GM12878 (cell line): ENCODE measurements around the gene FTO. TPM values are rescaled to one million over a fixed set of nuclear protein-coding genes. Genes with fewer than 3 reads are reported as not detected.

Experiments
- ATAC-seq: fragments of 200-7000 bp; cut with Tn5 transposase; 3 replicates; pipeline ENCODE4 v1.9.1; 2020; ENCODE audit warnings: mild to moderate bottlenecking, moderate library complexity
- BruUV-seq: library from RNA; stranded (reverse); fragments of 400-500 nt; replicated peaks from 2 replicates; lab custom pipeline; 2021; lab: Mats Ljungman, UMichigan
- CTCF ChIA-PET: fragments of 300-600 bp; sonication (Branson Sonifier 250); formaldehyde crosslinking; extraction: SDS; loops from one replicate; lab custom pipeline; 2021; ENCODE audit warnings: inconsistent platforms; lab: Yijun Ruan, JAX
- POLR2A ChIA-PET: fragments of 350-600 bp; formaldehyde crosslinking; extraction: SDS; loops from one replicate; lab custom pipeline; 2021; ENCODE audit warnings: inconsistent platforms; lab: Charles Lee
- RAD21 ChIA-PET: fragments of 300-600 bp; sonication (Branson Sonifier 250); formaldehyde crosslinking; loops from one replicate; lab custom pipeline; 2023; ENCODE audit warnings: antibody characterized with exemption; ENCODE audit not compliant: unreplicated experiment; lab: Charles Lee
- SMC1A ChIA-PET: fragments of 300-600 bp; sonication (Branson Sonifier 250); formaldehyde crosslinking; loops from one replicate; lab custom pipeline; 2023; ENCODE audit not compliant: unreplicated experiment, uncharacterized antibody; lab: Charles Lee
- DNase-seq: peaks from one replicate; pipeline ENCODE4 v3.0.0-alpha.2; 2011; ENCODE audit warnings: low read depth, low spot score
- FAIRE-seq: peaks from 3 replicates; lab custom pipeline; 2011; peaks lifted over from hg19 to GRCh38; lab: Jason Lieb, UNC
- H2AFZ ChIP-seq: 2 replicates; pipeline ENCODE4 v1.6.0; 2011; ENCODE audit warnings: low read depth, low read length, control low read depth; ENCODE audit not compliant: control insufficient read depth
- H3K27ac ChIP-seq: 2 replicates; pipeline ENCODE4 v1.5.1; 2011; ENCODE audit warnings: control low read depth; ENCODE audit not compliant: control insufficient read depth, insufficient read depth
- H3K27me3 ChIP-seq, 2 experiments: replicated peaks in 1 of 2; 2 replicates each; pipeline versions ENCODE4 v1.6.0 to v1.6.1; 2011; ENCODE audit warnings: low read length in 1 of 2; ENCODE audit not compliant: control insufficient read depth in 2 of 2, insufficient read depth in 2 of 2
- H3K36me3 ChIP-seq, 2 experiments: 2 replicates each; pipeline ENCODE4 v1.5.1; 2011; ENCODE audit warnings: low read length in 1 of 2; ENCODE audit not compliant: control insufficient read depth in 2 of 2, insufficient read depth in 2 of 2
- H3K4me1 ChIP-seq: 2 replicates; pipeline ENCODE4 v1.6.1; 2011; ENCODE audit warnings: mild to moderate bottlenecking, low read length, moderate library complexity, mixed read lengths; ENCODE audit not compliant: control insufficient read depth, insufficient read depth
- H3K4me2 ChIP-seq: 2 replicates; pipeline ENCODE4 v1.6.0; 2011; ENCODE audit warnings: control low read depth; ENCODE audit not compliant: control insufficient read depth, insufficient read depth
- H3K4me3 ChIP-seq: fragments of 200-600 bp; sonication (generic); 2 replicates; pipeline ENCODE4 v1.5.1; 2016
- H3K79me2 ChIP-seq: 2 replicates; pipeline ENCODE4 v1.6.0; 2011; ENCODE audit warnings: low read length; ENCODE audit not compliant: control insufficient read depth, insufficient read depth
- H3K9ac ChIP-seq: 2 replicates; pipeline ENCODE4 v1.8.0; 2011; ENCODE audit warnings: low read length, control low read depth, mixed read lengths; ENCODE audit not compliant: control insufficient read depth, insufficient read depth
- H3K9me3 ChIP-seq: replicated peaks from 3 replicates; pipeline ENCODE4 v1.5.1; 2011; ENCODE audit warnings: mild to moderate bottlenecking, low read length; ENCODE audit not compliant: control insufficient read depth, insufficient read depth
- H4K20me1 ChIP-seq: 2 replicates; pipeline ENCODE4 v1.6.0; 2011; ENCODE audit not compliant: control insufficient read depth, insufficient read depth
- DPF2 ChIP-seq: fragments of 450-650 bp; IDR thresholded peaks from 2 replicates; pipeline ENCODE4 v1.6.1; 2017; ENCODE audit warnings: mild to moderate bottlenecking
- ESRRA ChIP-seq: IDR thresholded peaks from 2 replicates; pipeline ENCODE4 v1.6.1; 2012; ENCODE audit warnings: mild to moderate bottlenecking, low read length, improper control_type of control experiment
- GABPA ChIP-seq: IDR thresholded peaks from 2 replicates; pipeline ENCODE4 v1.6.1; 2014; ENCODE audit warnings: antibody characterized with exemption, low read depth, mild to moderate bottlenecking, inconsistent platforms
- HCFC1 ChIP-seq: fragments of 150-350 bp; IDR thresholded peaks from 2 replicates; pipeline ENCODE4 v1.6.1; 2014; ENCODE audit warnings: low read length
- MLLT1 ChIP-seq: fragments of 450-650 bp; IDR thresholded peaks from 2 replicates; pipeline ENCODE4 v1.6.1; 2016; ENCODE audit warnings: mild to moderate bottlenecking
- NR2C2 ChIP-seq: IDR thresholded peaks from 2 replicates; pipeline ENCODE4 v1.6.1; 2011; ENCODE audit warnings: borderline replicate concordance, low read depth; ENCODE audit not compliant: control insufficient read depth, insufficient read length
- SKIL ChIP-seq: fragments of 450-650 bp; IDR thresholded peaks from 2 replicates; pipeline ENCODE4 v1.6.1; 2017; ENCODE audit warnings: mild to moderate bottlenecking, low read depth, inconsistent platforms; ENCODE audit not compliant: poor library complexity, severe bottlenecking
- SRF ChIP-seq, 2 experiments: IDR thresholded peaks; 2 replicates each; pipeline ENCODE4 v1.6.1; 2011; ENCODE audit warnings: low read depth in 2 of 2, low read length in 2 of 2, mild to moderate bottlenecking in 1 of 2, moderate library complexity in 1 of 2
- WRNIP1 ChIP-seq: IDR thresholded peaks from 2 replicates; pipeline ENCODE4 v1.6.1; 2011; ENCODE audit warnings: low read depth, low read length, improper control_type of control experiment, borderline replicate concordance
- YBX1 ChIP-seq: fragments of 450-650 bp; IDR thresholded peaks from 2 replicates; pipeline ENCODE4 v1.6.1; 2016; ENCODE audit warnings: antibody characterized with exemption
- ZNF24 ChIP-seq: fragments of 450-650 bp; IDR thresholded peaks from 2 replicates; pipeline ENCODE4 v1.6.1; 2017; ENCODE audit warnings: antibody characterized with exemption, mild to moderate bottlenecking
- WGBS: methylation state at CpG from one replicate; pipeline ENCODE4 v1.1.6; 2016; ENCODE audit warnings: low lambda C conversion rate; ENCODE audit not compliant: insufficient replicate concordance, insufficient coverage; ENCODE audit errors: missing lambda C conversion rate; 5-methylcytosine and 5-hydroxymethylcytosine counted together
- in situ Hi-C: fragments of 300-500 bp; cut with MboI; formaldehyde crosslinking; loops from 9 replicates; pipeline ENCODE4 v1.14.3; 2018; ENCODE audit warnings: mixed read lengths
- intact Hi-C: fragments of 100-400 bp; cut with micrococcal nuclease; formaldehyde crosslinking; loops from one replicate; pipeline ENCODE4 v1.14.2; 2022; ENCODE audit not compliant: unreplicated experiment
- polyA plus RNA-seq, 11 experiments: library from polyadenylated mRNA; depleted of rRNA in 4 of 11; unstranded in 6 of 11; stranded (reverse) in 5 of 11; fragments of >200 nt; fragmentation: Nextera tagmentation in 4 of 11; fragmentation: Illumina TruSeq in 1 of 11; extraction: Ambion mirVana in 4 of 11; extraction: Trizol in 1 of 11; gene quantifications; 1 replicate in 1 of 11; 2 replicates in 10 of 11; pipeline versions ENCODE4 v1.2.1 to v1.2.3, GENCODE V29; 2011 to 2016; ENCODE audit warnings: inconsistent platforms in 2 of 11, missing spikeins in 2 of 11, low read depth in 1 of 11
- total RNA-seq, 4 experiments: library from RNA; depleted of rRNA in 3 of 4; stranded (reverse); fragments of >200 nt in 3 of 4; fragmentation: Illumina TruSeq in 1 of 4; extraction: Trizol in 1 of 4; gene quantifications; 2 replicates each; pipeline versions ENCODE4 v1.2.1 to v1.2.3, GENCODE V29; 2013 to 2021

The FTO gene
- total and polyA plus RNA-seq, 10 of the 15 experiments (the other 5 are each of a cell fraction or from before 2014, with no cell fraction given): 20.1 to 55.0 (median 47.0) TPM

DNA sequence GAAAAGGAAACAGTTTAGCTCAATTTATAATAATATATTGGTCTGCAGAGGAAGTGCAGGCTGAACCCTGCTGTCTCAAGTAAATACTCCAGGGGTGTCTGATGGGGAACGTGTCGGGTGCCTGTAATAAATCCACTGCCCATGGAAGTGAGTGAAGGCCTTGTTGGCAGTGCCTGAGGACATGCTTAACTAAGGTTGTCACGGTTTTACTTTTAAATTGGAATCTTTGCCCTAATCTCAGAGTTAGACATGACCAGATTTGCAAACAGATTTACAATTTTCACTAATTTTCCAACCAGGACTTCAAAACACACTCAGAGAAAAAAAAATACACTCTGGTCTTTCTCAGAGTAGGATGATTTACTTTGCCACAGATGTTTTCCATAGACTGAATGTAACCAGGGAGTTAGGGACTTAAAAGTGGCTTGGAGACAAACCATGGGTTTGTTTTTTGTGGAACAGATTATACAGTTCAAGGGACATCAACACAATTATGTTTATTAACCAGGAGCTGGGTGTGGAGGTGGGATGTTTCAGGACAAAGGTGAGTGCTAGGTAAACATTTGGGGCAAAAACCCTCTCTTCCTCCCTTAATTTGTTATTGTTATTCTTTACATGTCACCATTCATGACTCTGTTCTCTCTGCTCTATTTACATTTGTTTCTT lies 144.5 kb downstream of the FTO start (continued):
- TF ChIP-seq SKIL: no peak
- TF ChIP-seq NR2C2: no peak
- no peak for TF ChIP-seq YBX1
- TF ChIP-seq ZNF24: no peak

GRCh38 chr16:53848950-53849349 lies 145.0 kb downstream of the FTO start:
- in situ Hi-C loops: no loop called here
- H3K4me1 ChIP-seq: no peaks in the 10 kb centered on the region
- ATAC-seq: no peak
- H2AFZ ChIP-seq: no peak overlapping the region
- WGBS: 100% methylated on average over 1 of the region's 1 CpG
- ChIA-PET SMC1A (no interaction called here), CTCF (interaction anchor here (0.8 kb wide), 1 partner anchor 114 kb away, joined by 3 read pairs; no protein-coding TSS in a partner anchor)
- intact Hi-C loops: no loop called here
- no peaks in the 10 kb centered on the region for H4K20me1 ChIP-seq
- FAIRE-seq: no peak
- no peak overlapping the region for H3K4me2 ChIP-seq
- H3K4me3 ChIP-seq: no peak overlapping the region
- H3K79me2 ChIP-seq: no peaks in the 10 kb centered on the region
- no peak overlapping the region for H3K9ac ChIP-seq
- no peaks in the 10 kb centered on the region for H3K27me3 ChIP-seq
- no peaks in the 10 kb centered on the region for H3K36me3 ChIP-seq
- TF ChIP-seq MLLT1: no peak
- TF ChIP-seq DPF2: no peak
- TF ChIP-seq ESRRA: no peak
- TF ChIP-seq HCFC1: no peak
- no peak for TF ChIP-seq GABPA
- TF ChIP-seq WRNIP1: no peak
- no peak for TF ChIP-seq SRF (IDR thresholded peaks at IDR 0.05; ENCODE audit: low read depth in 2 of 2, low read length in 2 of 2)
- TF ChIP-seq, all 136 proteins: peak for 0
- BruUV-seq: no TSS peak
- RAD21 ChIA-PET: no interaction called here
- DNase-seq: no peak
- Histone ChIP-seq H3K27ac (no peak overlapping the region), H3K9me3 (no peaks in the 10 kb centered on the region)
- POLR2A ChIA-PET: no interaction called here
